Urinary bladder (tissue), 4 donors: ENCODE measurements around the gene EIF3K. TPM values are rescaled to one million over a fixed set of nuclear protein-coding genes. Genes with fewer than 3 reads are reported as not detected.
"Not testable (repeated sequence)": the region's sequence is repeated elsewhere in the genome, so short reads cannot be mapped to it uniquely, and the experiment has no call there.

Source experiments
- DNase-seq: peaks from one replicate; pipeline ENCODE4 v3.0.0-alpha.2; 2015; ENCODE audit errors: extremely low spot score
- H3K27ac ChIP-seq: one replicate; pipeline ENCODE4 v1.5.1; 2013; ENCODE audit warnings: low read depth, mild to moderate bottlenecking, moderate library complexity
- H3K36me3 ChIP-seq: one replicate; pipeline ENCODE4 v1.6.1; 2013; ENCODE audit warnings: mild to moderate bottlenecking, moderate library complexity; ENCODE audit not compliant: insufficient read depth
- H3K4me1 ChIP-seq: one replicate; pipeline ENCODE4 v1.6.1; 2013; ENCODE audit warnings: mild to moderate bottlenecking, moderate library complexity; ENCODE audit not compliant: insufficient read depth
- H3K4me3 ChIP-seq: one replicate; pipeline ENCODE4 v1.5.1; 2013; ENCODE audit warnings: low read depth, low read length
- WGBS: extraction: QIAGEN DNeasy Blood & Tissue Kit; methylation state at CpG from one replicate; pipeline ENCODE4 v1.1.7; 2013; 5-methylcytosine and 5-hydroxymethylcytosine counted together
- polyA plus RNA-seq: library from polyadenylated mRNA; stranded (reverse); fragments of 200-250 nt; gene quantifications from one replicate; pipeline ENCODE4 v1.2.3, GENCODE V29; 2013
- total RNA-seq: library from RNA; depleted of rRNA; stranded (reverse); fragments of >200 nt; gene quantifications from one replicate; pipeline ENCODE4 v1.2.3, GENCODE V29; 2014
- donor health status: healthy with polysubstance abuse.
- donor health status: healthy.

The EIF3K gene
- 92.4 TPM for total RNA-seq
- 373 TPM for polyA plus RNA-seq

GRCh38 chr19:38618590-38619360 lies at the start of gene EIF3K:
TSS of gene EIF3K (plus strand) at chr19:38619188. CDS start at chr19:38619269, 81 bp downstream.
- H3K27ac ChIP-seq, result peak within 1 kb of the TSS; percentile 55
- DNase-seq, result peak; percentile 96
- no peaks in the 10 kb centered on the region for H3K4me1 ChIP-seq
- H3K4me3 ChIP-seq, result peak within 1 kb of the TSS; percentile 75
- peaks cover 2% of the 10 kb centered on the region for H3K36me3 ChIP-seq
- WGBS, result under 1% methylated on average over 64 of the region's 64 CpGs

GRCh38 chr19:38569368-38569983 lies 49.5 kb upstream of the EIF3K start:
- Histone ChIP-seq H3K27ac (no peak overlapping the region), H3K36me3 (no peaks in the 10 kb centered on the region), H3K4me1 (no peaks in the 10 kb centered on the region), H3K4me3 (no peak overlapping the region)
- 81% methylated on average over 6 of the region's 6 CpGs for WGBS
- no peak for DNase-seq

- WGBS, result 68% methylated on average over 2 of the region's 2 CpGs
- Histone ChIP-seq H3K4me3 (no peak overlapping the region), H3K27ac (no peak overlapping the region), H3K36me3 (no peaks in the 10 kb centered on the region), H3K4me1 (no peaks in the 10 kb centered on the region)
- no peak for DNase-seq
Observed at GRCh38 chr19:38571682-38572081, 47.3 kb upstream of the EIF3K start.

GRCh38 chr19:38577826-38578225 lies 41.2 kb upstream of the EIF3K start:
- no peak for DNase-seq
- H3K27ac ChIP-seq, result no peak overlapping the region
- H3K4me1 ChIP-seq, result no peaks in the 10 kb centered on the region
- no peaks in the 10 kb centered on the region for H3K36me3 ChIP-seq
- H3K4me3 ChIP-seq, result no peak overlapping the region
- WGBS, result 89% methylated on average over 11 of the region's 11 CpGs

GRCh38 chr19:38579304-38579703 lies 39.7 kb upstream of the EIF3K start:
- DNase-seq, result not testable (repeated sequence)

GRCh38 chr19:38580080-38580479 lies 38.9 kb upstream of the EIF3K start:
- Histone ChIP-seq H3K4me1 (no peaks in the 10 kb centered on the region), H3K4me3 (no peak overlapping the region), H3K36me3 (no peaks in the 10 kb centered on the region), H3K27ac (no peak overlapping the region)
- no peak for DNase-seq
- WGBS, result 89% methylated on average over 15 of the region's 15 CpGs

More at GRCh38 chr19:38579304-38579703, 39.7 kb upstream of the EIF3K start:
- H3K4me1 ChIP-seq, H3K4me3 ChIP-seq, H3K27ac ChIP-seq, H3K36me3 ChIP-seq: not testable (repeated sequence)
- 86% methylated on average over 6 of the region's 6 CpGs for WGBS

GRCh38 chr19:38583219-38583984 lies 35.6 kb upstream of the EIF3K start:
- no peak overlapping the region for H3K4me3 ChIP-seq
- 89% methylated on average over 14 of the region's 14 CpGs for WGBS
- H3K36me3 ChIP-seq, result no peaks in the 10 kb centered on the region
- no peak overlapping the region for H3K27ac ChIP-seq
- no peak for DNase-seq
- no peaks in the 10 kb centered on the region for H3K4me1 ChIP-seq

GRCh38 chr19:38583985-38584305 lies 35.0 kb upstream of the EIF3K start:
- Histone ChIP-seq H3K36me3 (no peaks in the 10 kb centered on the region), H3K27ac (no peak overlapping the region), H3K4me3 (no peak overlapping the region), H3K4me1 (no peaks in the 10 kb centered on the region)
- no peak for DNase-seq
- WGBS, result 73% methylated on average over 4 of the region's 4 CpGs

- 91% methylated on average over 2 of the region's 2 CpGs for WGBS
- Histone ChIP-seq H3K4me1 (no peaks in the 10 kb centered on the region), H3K27ac (no peak overlapping the region), H3K36me3 (no peaks in the 10 kb centered on the region), H3K4me3 (no peak overlapping the region)
- no peak for DNase-seq
Observed at GRCh38 chr19:38587562-38587961, 31.4 kb upstream of the EIF3K start.

- no peak overlapping the region for H3K4me3 ChIP-seq
- H3K27ac ChIP-seq, result no peak overlapping the region
- H3K4me1 ChIP-seq, result no peaks in the 10 kb centered on the region
- DNase-seq, result no peak
- H3K36me3 ChIP-seq, result no peaks in the 10 kb centered on the region
- WGBS, result 71% methylated on average over 2 of the region's 2 CpGs
Observed at GRCh38 chr19:38588041-38588440, 30.9 kb upstream of the EIF3K start.

GRCh38 chr19:38592940-38593339 lies 26.0 kb upstream of the EIF3K start:
- no peak for DNase-seq
- no peaks in the 10 kb centered on the region for H3K4me1 ChIP-seq
- 84% methylated on average over 6 of the region's 6 CpGs for WGBS
- H3K4me3 ChIP-seq, result no peak overlapping the region
- no peaks in the 10 kb centered on the region for H3K36me3 ChIP-seq
- H3K27ac ChIP-seq, result no peak overlapping the region

- Histone ChIP-seq H3K27ac (no peak overlapping the region), H3K36me3 (no peaks in the 10 kb centered on the region), H3K4me3 (no peak overlapping the region), H3K4me1 (no peaks in the 10 kb centered on the region)
- peak; percentile 17 for DNase-seq
- WGBS, result 16% methylated on average over 55 of the region's 55 CpGs
Observed at GRCh38 chr19:38596057-38596981, 22.7 kb upstream of the EIF3K start.

- no peaks in the 10 kb centered on the region for H3K4me1 ChIP-seq
- H3K27ac ChIP-seq, result no peak overlapping the region
- WGBS, result 79% methylated on average over 11 of the region's 11 CpGs
- DNase-seq, result no peak
- H3K4me3 ChIP-seq, result no peak overlapping the region
- no peaks in the 10 kb centered on the region for H3K36me3 ChIP-seq
Observed at GRCh38 chr19:38597075-38597474, 21.9 kb upstream of the EIF3K start.
